GM19397 (cell line): ENCODE measurements around the gene CADPS2.
A peak's percentile ranks its signal among the peaks of the same experiment; 100 is the strongest.

Experiments used
- ATAC-seq: cut with Tn5 transposase; IDR thresholded peaks from one replicate; pipeline ENCODE4 v1.9.1; 2021; ENCODE audit warnings: mild to moderate bottlenecking, moderate library complexity; ENCODE audit not compliant: unreplicated experiment

The CADPS2 gene

DNA sequence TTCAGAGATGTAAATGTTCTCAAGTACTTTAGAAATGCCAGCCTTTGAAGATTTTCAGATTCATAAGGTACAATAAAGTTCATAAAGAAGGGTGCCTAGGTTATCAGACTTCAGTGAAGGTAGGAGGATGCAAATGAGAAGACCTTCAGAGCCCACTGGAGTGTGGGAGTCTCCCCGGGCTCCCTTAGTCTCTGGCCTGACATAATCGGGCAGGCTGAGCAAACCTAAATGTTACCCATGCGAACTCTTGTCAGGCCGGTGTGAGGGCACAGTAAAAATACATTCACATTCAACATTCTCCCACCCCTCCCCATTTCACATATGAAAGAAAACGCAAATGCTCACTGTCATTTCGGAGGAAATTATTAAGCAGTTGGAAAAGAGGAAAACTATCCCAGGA lies 479.1 kb downstream of the CADPS2 start:
- ATAC-seq, result no peak

DNA sequence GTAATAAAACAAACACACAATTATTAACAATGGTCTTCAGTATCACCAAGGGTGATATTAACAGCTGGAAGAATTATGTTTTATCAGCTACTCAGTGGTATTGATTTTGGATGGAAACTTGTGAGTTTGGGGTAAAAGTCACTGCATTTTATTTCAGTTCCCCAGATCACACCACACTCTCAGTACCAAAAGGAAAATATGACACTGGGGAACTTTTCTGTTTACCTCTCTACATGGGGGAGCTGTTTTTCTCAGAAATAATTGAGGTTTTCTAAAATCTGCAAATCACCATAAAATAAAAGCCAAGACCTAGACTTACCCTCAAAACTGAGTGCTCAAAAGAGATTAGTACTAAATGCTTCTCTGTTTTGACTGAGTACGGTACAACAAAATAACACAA lies 483.1 kb downstream of the CADPS2 start:
- ATAC-seq, result no peak

GRCh38 chr7:122402235-122402634 lies 484.0 kb downstream of the CADPS2 start:
- ATAC-seq, result no peak

- no peak for ATAC-seq
These were observed 488.9 kb downstream of the CADPS2 start for GRCh38 chr7:122397381-122397780.

GRCh38 chr7:122394512-122394911 lies 491.7 kb downstream of the CADPS2 start:
- no peak for ATAC-seq

DNA sequence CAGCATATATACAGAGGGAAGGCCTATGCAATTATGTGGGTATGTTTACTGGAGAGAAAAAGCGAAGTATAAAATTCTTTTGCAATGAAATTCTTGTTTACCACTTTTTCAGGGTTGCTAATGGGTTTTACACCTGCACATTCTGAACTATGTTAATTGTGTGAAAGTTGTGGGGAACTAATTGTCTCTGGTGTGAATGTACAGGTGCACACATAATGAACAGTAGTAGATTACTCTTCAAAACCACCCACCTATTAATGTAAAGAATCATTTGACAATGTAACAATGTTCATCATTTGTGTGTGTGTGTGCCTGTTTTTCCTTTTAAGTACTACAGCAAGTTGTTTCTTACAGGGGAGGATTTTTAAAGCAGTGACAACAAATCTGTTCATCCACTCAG lies 501.7 kb downstream of the CADPS2 start:
- no peak for ATAC-seq

DNA sequence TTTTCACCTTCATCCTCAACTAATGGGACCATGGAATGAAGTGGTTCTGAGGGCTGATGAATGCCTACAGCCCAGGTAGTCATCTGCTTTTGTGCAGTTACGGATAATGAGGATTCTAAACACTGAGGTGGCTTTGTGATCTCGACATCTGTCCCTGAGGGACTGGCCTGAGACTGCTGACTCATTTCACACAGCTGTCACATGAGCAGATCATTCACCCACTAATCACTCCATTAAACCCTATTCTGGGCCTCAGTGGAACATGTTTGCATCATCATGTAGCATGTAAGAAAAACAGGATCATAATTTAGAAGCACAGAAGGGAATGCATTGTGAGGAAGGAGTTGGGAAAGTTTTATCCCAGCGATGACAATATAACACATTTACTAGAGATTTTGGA lies 502.3 kb downstream of the CADPS2 start:
- ATAC-seq, result peak; percentile 91

GRCh38 chr7:122380992-122381391 lies 505.3 kb downstream of the CADPS2 start:
- no peak for ATAC-seq

DNA sequence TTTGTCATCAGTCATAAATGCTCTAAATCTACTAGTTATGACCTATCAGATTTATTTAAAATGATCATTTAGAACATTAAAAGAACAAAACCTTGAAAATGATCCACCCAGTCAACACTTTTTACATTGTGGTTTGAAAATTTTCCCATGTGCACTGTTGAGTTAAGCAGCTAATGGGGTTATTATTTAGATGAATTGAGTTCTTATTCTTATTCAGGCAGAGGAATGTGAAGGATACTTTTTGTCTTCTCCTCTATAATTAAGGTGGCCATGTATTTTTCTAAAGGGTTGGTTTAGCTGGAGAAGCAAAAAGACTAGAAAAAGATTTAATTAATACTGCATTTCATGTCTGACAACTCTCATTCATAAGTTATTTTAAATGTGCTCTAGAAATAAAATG lies 506.8 kb downstream of the CADPS2 start:
- no peak for ATAC-seq

DNA sequence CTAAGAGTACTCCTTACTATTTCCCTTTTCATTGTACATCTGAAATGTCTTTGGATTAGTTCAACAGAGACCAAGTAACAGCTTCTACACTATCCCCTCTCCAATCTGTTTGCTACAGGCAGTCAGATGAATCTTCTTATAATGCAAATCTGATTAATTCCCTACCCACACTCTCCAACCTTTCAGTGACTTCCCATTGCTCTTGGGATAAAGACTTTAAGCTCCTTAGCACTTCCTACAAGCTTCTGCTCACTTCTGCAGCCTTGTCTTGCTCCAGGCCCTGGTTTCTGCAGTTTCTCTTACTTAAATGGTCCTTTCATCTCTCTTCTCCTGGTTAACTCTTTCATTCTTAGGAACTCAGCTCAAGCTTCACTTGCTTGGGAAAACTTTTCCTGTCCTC lies 516.5 kb downstream of the CADPS2 start:
- no peak for ATAC-seq

- ATAC-seq, result no peak
These were observed 521.4 kb downstream of the CADPS2 start for GRCh38 chr7:122364761-122365280.

DNA sequence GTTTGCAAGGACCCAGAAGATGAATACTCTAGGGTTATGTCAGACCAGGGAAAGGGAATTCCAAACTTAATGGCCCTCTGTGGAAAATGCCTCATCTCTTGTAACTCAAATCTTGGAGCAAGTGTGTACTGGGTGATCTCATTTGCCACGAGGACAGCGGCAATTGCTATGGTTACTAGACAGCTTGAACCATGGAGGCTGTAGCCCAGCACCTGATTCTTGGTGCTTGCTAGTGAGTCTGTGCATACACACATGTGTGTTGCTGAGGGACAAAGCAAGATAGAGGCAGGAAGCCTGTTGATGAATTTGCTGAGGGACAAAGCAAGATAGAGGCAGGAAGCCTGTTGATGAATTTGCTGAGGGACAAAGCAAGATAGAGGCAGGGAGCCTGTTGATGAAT lies 523.1 kb downstream of the CADPS2 start:
- no peak for ATAC-seq

DNA sequence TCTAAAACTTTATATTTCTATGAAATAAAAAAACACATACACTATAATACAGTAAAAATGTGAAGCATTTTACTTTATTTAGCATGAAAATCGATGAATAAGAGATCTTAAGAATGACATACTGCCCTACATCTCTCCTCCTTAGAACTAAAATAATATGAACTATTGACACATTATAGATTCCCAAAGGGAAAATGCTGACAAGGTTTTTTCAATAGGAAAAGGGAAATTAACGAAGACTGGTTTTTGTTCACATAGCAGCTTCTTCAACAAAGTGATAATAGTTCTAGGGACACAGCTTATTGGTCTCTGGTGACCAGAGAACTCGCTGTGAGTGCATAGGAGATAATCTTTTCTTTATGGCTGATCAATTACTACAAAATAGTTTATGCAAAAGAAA lies 523.8 kb downstream of the CADPS2 start:
- ATAC-seq, result no peak

DNA sequence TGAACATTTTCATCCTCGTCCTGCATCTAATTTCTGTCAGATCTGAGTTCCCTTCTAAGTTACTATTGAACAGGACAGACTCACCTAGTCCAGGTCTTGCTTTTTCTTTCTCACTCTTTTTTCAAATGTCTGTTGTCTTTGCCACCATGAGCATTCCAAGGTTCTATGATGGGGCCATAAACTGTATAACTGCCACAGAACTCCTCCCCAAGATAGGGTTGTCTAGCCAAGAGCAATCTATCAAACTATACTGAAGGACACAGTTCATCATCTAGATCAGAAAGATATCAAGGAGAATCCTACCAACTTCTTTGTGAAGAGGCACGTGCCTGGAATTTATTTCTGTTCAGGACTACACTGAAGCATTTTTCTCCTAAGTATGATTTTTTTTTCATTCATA lies 531.6 kb downstream of the CADPS2 start:
- ATAC-seq, result no peak

GRCh38 chr7:122352454-122352853 lies 533.8 kb downstream of the CADPS2 start:
- no peak for ATAC-seq

GRCh38 chr7:122350701-122351100 lies 535.6 kb downstream of the CADPS2 start:
- ATAC-seq, result no peak

- ATAC-seq, result no peak
These were observed 542.0 kb downstream of the CADPS2 start for GRCh38 chr7:122344303-122344620.

- ATAC-seq, result no peak
These were observed 542.5 kb downstream of the CADPS2 start for GRCh38 chr7:122343601-122344302.

GRCh38 chr7:122340427-122340826 lies 545.8 kb downstream of the CADPS2 start:
- no peak for ATAC-seq

DNA sequence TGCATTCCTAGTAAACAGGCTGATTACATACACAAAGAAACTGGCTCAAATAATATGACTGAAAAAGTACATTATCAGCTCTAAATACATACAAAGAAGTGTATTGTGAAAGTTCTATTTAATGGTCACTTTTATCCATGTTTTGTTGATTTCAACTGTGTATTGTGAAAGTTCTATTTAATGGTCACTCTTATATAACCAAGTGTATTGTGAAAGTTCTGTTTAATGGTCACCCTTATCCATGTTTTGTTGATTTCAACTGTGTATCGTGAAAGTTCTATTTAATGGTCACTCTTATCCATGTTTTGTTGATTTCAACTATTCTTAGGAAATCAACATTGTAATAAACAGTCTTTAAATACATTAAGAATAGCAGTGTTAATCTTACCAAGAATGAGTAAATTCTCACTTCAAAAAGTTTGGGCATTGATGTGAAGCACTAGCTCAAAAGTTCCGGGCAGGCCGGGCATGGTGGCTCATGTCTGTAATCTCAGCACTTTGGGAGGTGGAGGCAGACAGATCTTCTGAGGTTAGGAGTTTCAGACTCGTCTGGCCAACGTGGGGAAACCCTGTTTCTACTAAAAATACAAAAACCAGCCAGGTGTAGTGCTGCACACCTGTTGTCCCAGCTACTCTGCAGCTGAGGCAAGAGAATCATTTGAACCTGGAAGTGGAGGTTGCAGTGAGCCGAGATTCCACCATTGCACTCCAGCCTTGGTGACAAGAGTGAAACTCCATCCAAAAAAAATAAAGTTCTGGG lies 546.9 kb downstream of the CADPS2 start:
- ATAC-seq, result no peak

- no peak for ATAC-seq
These were observed 549.2 kb downstream of the CADPS2 start for GRCh38 chr7:122337011-122337410.

- no peak for ATAC-seq
These were observed 557.0 kb downstream of the CADPS2 start for GRCh38 chr7:122329145-122329802.
